Measurements from ENCODE around the gene PPP2R5B. TPM values are rescaled to one million over a fixed set of nuclear protein-coding genes. Genes with fewer than 3 reads are reported as not detected.

The PPP2R5B gene
- total and polyA plus RNA-seq, 9 of the 15 experiments (the other 6 are each of a cell fraction or from before 2014, with no cell fraction given), result 0.10 to 7.8 (median 3.3) TPM

DNA sequence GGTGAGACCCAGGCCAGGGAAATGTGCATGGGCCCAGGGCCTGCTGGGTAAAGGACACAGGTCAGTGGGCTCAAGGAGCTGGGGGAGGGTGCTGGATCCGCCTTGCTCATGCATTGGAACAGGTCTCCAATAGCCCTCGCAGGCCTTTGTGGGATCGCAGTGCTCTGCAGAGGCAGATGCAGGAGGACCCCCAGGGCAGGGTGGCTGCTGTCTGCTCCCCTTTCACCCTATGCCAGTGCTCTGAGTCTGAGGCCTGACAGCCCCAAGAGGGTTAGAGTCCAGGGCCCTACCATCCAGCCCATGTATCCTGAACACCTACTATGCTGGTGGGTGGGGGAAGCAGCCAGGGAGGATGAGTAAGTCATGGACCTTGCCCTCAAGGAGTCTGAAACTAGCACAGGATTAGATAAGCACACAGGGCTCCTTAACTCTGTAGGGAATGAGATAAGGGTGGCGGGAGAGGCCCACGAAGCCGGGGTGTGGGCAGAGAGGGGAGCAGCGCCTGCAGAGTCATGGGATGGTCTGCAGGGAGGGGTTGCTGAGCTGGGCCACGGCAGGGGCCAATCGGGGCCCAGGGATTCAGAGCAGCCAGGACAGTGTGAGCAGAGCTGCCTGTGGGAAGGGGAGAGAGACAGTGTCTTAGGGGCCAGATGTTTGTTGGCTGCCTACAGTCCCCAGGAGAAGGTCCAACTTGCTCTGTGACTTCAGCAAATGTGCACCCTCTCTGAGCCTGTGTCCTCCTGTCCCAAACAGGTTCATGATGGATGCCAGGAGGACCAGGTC lies 35.6 kb upstream of the PPP2R5B start (continued):
- TF ChIP-seq HSF4 (CRISPR knock-in tag; IDR thresholded peaks at IDR 0.05; ENCODE audit: borderline replicate concordance) (0 out of 2 replicates have a peak, but pooled peaks have one; percentile 3), ZNF75A (CRISPR knock-in tag; IDR thresholded peaks at IDR 0.05) (no peak), NCOA1 (IDR thresholded peaks at IDR 0.05; ENCODE audit: low read depth) (peak; percentile 92), ZEB2 (IDR thresholded peaks at IDR 0.05) (peak; percentile 87), ZNF384 (IDR thresholded peaks at IDR 0.05; ENCODE audit: low read depth, low read length) (0 out of 2 replicates have a peak, but pooled peaks have one; percentile 18), FOSL1 (tag; conservative IDR thresholded peaks at IDR 0.05) (peak; percentile 95), SAFB (IDR thresholded peaks at IDR 0.05; ENCODE audit: borderline replicate concordance, low read depth, low read length) (no peak), ERF (CRISPR knock-in tag; IDR thresholded peaks at IDR 0.05) (peak; percentile 73; the same call in 1 of the 2 replicates), DACH1 (IDR thresholded peaks at IDR 0.05; ENCODE audit: partially characterized antibody) (peak; percentile 22), SMARCB1 (IDR thresholded peaks at IDR 0.05; ENCODE audit: insufficient read length, low read depth) (peak; percentile 26), ZNF12 (CRISPR knock-in tag; IDR thresholded peaks at IDR 0.05) (peak; percentile 33; the same call in 1 of the 2 replicates), LEF1 (IDR thresholded peaks at IDR 0.05) (peak; percentile 96), FOS (IDR thresholded peaks at IDR 0.05; ENCODE audit: extremely low read depth, insufficient read length) (peak; percentile 25), PTBP1 (IDR thresholded peaks at IDR 0.05; ENCODE audit: low read depth, low read length) (0 out of 2 replicates have a peak, but pooled peaks have one; percentile 68), PURB (CRISPR knock-in tag; IDR thresholded peaks at IDR 0.05; ENCODE audit: low read depth) (no peak), FOXA1 (IDR thresholded peaks at IDR 0.05; ENCODE audit: borderline replicate concordance) (no peak), EHMT2 (IDR thresholded peaks at IDR 0.05) (peak; percentile 51; the same call in 1 of the 2 replicates), JUND (IDR thresholded peaks at IDR 0.05; ENCODE audit: borderline replicate concordance, low read depth, low read length) (peak; percentile 92), JUND (tag; IDR thresholded peaks at IDR 0.05; ENCODE audit: borderline replicate concordance, low read depth, low read length) (peak; percentile 89; the same call in 2 of the 3 replicates), ZFP1 (CRISPR knock-in tag; IDR thresholded peaks at IDR 0.05) (no peak), NONO (IDR thresholded peaks at IDR 0.05; ENCODE audit: low read depth in 2 of 2, low read length in 1 of 2) (peak in 1 of 2 experiments; percentile 78; a peak in 1 of 4 replicates), ZFP36 (IDR thresholded peaks at IDR 0.05; ENCODE audit: low read depth, low read length, partially characterized antibody) (peak; percentile 89), ZNF175 (CRISPR knock-in tag; IDR thresholded peaks at IDR 0.05; ENCODE audit: low read depth) (peak; percentile 83; the same call in 1 of the 2 replicates)
- TF ChIP-seq, protein P1, sequence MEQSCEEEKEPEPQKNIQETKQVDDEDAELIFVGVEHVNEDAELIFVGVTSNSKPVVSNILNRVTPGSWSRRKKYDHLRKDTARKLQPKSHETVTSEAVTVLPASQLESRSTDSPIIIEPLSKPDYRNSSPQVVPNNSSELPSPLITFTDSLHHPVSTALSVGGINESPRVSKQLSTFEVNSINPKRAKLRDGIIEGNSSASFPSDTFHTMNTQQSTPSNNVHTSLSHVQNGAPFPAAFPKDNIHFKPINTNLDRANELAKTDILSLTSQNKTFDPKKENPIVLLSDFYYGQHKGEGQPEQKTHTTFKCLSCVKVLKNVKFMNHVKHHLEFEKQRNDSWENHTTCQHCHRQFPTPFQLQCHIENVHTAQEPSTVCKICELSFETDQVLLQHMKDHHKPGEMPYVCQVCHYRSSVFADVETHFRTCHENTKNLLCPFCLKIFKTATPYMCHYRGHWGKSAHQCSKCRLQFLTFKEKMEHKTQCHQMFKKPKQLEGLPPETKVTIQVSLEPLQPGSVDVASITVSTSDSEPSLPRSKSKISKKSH (CRISPR knock-in tag; IDR thresholded peaks at IDR 0.05), result no peak
- TF ChIP-seq, protein P2, sequence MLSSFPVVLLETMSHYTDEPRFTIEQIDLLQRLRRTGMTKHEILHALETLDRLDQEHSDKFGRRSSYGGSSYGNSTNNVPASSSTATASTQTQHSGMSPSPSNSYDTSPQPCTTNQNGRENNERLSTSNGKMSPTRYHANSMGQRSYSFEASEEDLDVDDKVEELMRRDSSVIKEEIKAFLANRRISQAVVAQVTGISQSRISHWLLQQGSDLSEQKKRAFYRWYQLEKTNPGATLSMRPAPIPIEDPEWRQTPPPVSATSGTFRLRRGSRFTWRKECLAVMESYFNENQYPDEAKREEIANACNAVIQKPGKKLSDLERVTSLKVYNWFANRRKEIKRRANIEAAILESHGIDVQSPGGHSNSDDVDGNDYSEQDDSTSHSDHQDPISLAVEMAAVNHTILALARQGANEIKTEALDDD (IDR thresholded peaks at IDR 0.05), result peak; percentile 82; the same call in 1 of the 2 replicates
- TF ChIP-seq, protein P3, sequence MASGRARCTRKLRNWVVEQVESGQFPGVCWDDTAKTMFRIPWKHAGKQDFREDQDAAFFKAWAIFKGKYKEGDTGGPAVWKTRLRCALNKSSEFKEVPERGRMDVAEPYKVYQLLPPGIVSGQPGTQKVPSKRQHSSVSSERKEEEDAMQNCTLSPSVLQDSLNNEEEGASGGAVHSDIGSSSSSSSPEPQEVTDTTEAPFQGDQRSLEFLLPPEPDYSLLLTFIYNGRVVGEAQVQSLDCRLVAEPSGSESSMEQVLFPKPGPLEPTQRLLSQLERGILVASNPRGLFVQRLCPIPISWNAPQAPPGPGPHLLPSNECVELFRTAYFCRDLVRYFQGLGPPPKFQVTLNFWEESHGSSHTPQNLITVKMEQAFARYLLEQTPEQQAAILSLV (tag; IDR thresholded peaks at IDR 0.05), result 0 out of 2 replicates have a peak, but pooled peaks have one; percentile 5
